SK-N-MC (cell line): ENCODE measurements around the gene KCNQ1.

Experiments used
- DNase-seq: peaks from one replicate; pipeline ENCODE4 v3.0.0-alpha.2; 2011; ENCODE audit warnings: low read depth, low spot score
- H3K27ac ChIP-seq: fragments of 200-600 bp; sonication (generic); 2 replicates; pipeline ENCODE4 v1.5.1; 2016; ENCODE audit warnings: mixed run types
- H3K36me3 ChIP-seq: fragments of 200-600 bp; sonication (generic); 2 replicates; pipeline ENCODE4 v1.6.1; 2017; ENCODE audit warnings: antibody characterized with exemption, low read length, mixed read lengths; ENCODE audit not compliant: insufficient read depth
- H3K4me3 ChIP-seq: fragments of 200-600 bp; sonication (generic); 2 replicates; pipeline ENCODE4 v1.5.1; 2016
- H3K9ac ChIP-seq: fragments of 200-600 bp; sonication (generic); 2 replicates; pipeline ENCODE4 v1.8.0; 2017; ENCODE audit warnings: mixed run types, mixed read lengths; ENCODE audit not compliant: insufficient read length
- H3K9me3 ChIP-seq: fragments of 200-600 bp; sonication (generic); 2 replicates; pipeline ENCODE4 v1.6.1; 2017; ENCODE audit warnings: low read depth, mild to moderate bottlenecking, antibody characterized with exemption, low read length, moderate library complexity, mixed read lengths
- EZH2 ChIP-seq: fragments of 200-600 bp; sonication (generic); IDR thresholded peaks from one replicate; pipeline ENCODE4 v1.6.1; 2017; ENCODE audit warnings: antibody characterized with exemption
- FOXP2 ChIP-seq: optimal IDR thresholded peaks from 2 replicates; pipeline ENCODE3; 2011; ENCODE audit warnings: mild to moderate bottlenecking, moderate library complexity; ENCODE audit not compliant: insufficient read depth; ENCODE audit errors: extremely low read length, control extremely low read depth
- POLR2AphosphoS5 ChIP-seq: IDR thresholded peaks from 2 replicates; pipeline ENCODE4 v1.6.1; 2012; ENCODE audit warnings: mild to moderate bottlenecking, low read depth, low read length, borderline replicate concordance

KCNQ1 gene

GRCh38 chr11:2724104-2724503, 279.3 kb downstream of the KCNQ1 start:
- H3K27ac ChIP-seq = no peak overlapping the region
- H3K36me3 ChIP-seq = no peaks in the 10 kb centered on the region
- TF ChIP-seq FOXP2 (no peak), EZH2 (no peak), POLR2AphosphoS5 (no peak)

GRCh38 chr11:2724653-2725367, 280.0 kb downstream of the KCNQ1 start:
- Histone ChIP-seq H3K4me3 (no peak overlapping the region), H3K9me3 (no peaks in the 10 kb centered on the region), H3K36me3 (no peaks in the 10 kb centered on the region), H3K9ac (no peak overlapping the region), H3K27ac (no peak overlapping the region)
- DNase-seq = no peak
- no peak for TF ChIP-seq FOXP2
- TF ChIP-seq POLR2AphosphoS5 = no peak
- TF ChIP-seq EZH2 = no peak

More at GRCh38 chr11:2724104-2724503, 279.3 kb downstream of the KCNQ1 start:
- DNase-seq = no peak
- Histone ChIP-seq H3K4me3 (no peak overlapping the region), H3K9ac (no peak overlapping the region), H3K9me3 (no peaks in the 10 kb centered on the region)

- no peak for DNase-seq
- TF ChIP-seq EZH2 = no peak
- no peak for TF ChIP-seq POLR2AphosphoS5
- TF ChIP-seq FOXP2 = no peak
- no peaks in the 10 kb centered on the region for H3K36me3 ChIP-seq
- H3K9ac ChIP-seq = no peak overlapping the region
- H3K4me3 ChIP-seq = no peak overlapping the region
- no peak overlapping the region for H3K27ac ChIP-seq
- H3K9me3 ChIP-seq = no peaks in the 10 kb centered on the region
Measured at GRCh38 chr11:2725368-2726300, 280.8 kb downstream of the KCNQ1 start.

GRCh38 chr11:2726964-2727363, 282.2 kb downstream of the KCNQ1 start:
- no peak for TF ChIP-seq FOXP2
- no peak for TF ChIP-seq POLR2AphosphoS5
- TF ChIP-seq EZH2 = no peak
- H3K4me3 ChIP-seq = no peak overlapping the region
- H3K9me3 ChIP-seq = no peaks in the 10 kb centered on the region
- H3K36me3 ChIP-seq = no peaks in the 10 kb centered on the region
- no peak for DNase-seq
- H3K27ac ChIP-seq = no peak overlapping the region
- H3K9ac ChIP-seq = no peak overlapping the region

GRCh38 chr11:2728128-2728662, 283.4 kb downstream of the KCNQ1 start:
- Histone ChIP-seq H3K4me3 (no peak overlapping the region), H3K27ac (no peak overlapping the region), H3K9me3 (no peaks in the 10 kb centered on the region), H3K9ac (no peak overlapping the region), H3K36me3 (no peaks in the 10 kb centered on the region)
- TF ChIP-seq POLR2AphosphoS5 (no peak), EZH2 (no peak), FOXP2 (no peak)
- no peak for DNase-seq

GRCh38 chr11:2728663-2729332, 284.0 kb downstream of the KCNQ1 start:
- H3K36me3 ChIP-seq = no peaks in the 10 kb centered on the region
- TF ChIP-seq EZH2 (no peak), POLR2AphosphoS5 (no peak), FOXP2 (no peak)
- H3K27ac ChIP-seq = no peak overlapping the region
- no peak overlapping the region for H3K4me3 ChIP-seq
- H3K9me3 ChIP-seq = no peaks in the 10 kb centered on the region
- H3K9ac ChIP-seq = no peak overlapping the region
- DNase-seq = no peak

GRCh38 chr11:2729841-2730240, 285.0 kb downstream of the KCNQ1 start:
- Histone ChIP-seq H3K4me3 (no peak overlapping the region), H3K27ac (no peak overlapping the region), H3K9me3 (no peaks in the 10 kb centered on the region), H3K36me3 (no peaks in the 10 kb centered on the region), H3K9ac (no peak overlapping the region)
- no peak for DNase-seq
- TF ChIP-seq FOXP2 = no peak
- TF ChIP-seq EZH2 = no peak
